GM12892 (cell line): ENCODE measurements around the gene FCRL6.

Experiments used
- POLR2A ChIP-seq: IDR thresholded peaks from 2 replicates; pipeline ENCODE4 v1.6.1; 2011; ENCODE audit warnings: low read depth, low read length, control low read depth
- POLR2AphosphoS5 ChIP-seq: IDR thresholded peaks from 2 replicates; pipeline ENCODE4 v1.6.1; 2011; ENCODE audit warnings: low read depth, low read length, control low read depth

- TF ChIP-seq POLR2A (no peak), POLR2AphosphoS5 (no peak)
Measured at GRCh38 chr1:159775716-159776115, 26.4 kb upstream of the FCRL6 start.
